ENCODE results near the gene COX7B2.

The COX7B2 gene

DNA sequence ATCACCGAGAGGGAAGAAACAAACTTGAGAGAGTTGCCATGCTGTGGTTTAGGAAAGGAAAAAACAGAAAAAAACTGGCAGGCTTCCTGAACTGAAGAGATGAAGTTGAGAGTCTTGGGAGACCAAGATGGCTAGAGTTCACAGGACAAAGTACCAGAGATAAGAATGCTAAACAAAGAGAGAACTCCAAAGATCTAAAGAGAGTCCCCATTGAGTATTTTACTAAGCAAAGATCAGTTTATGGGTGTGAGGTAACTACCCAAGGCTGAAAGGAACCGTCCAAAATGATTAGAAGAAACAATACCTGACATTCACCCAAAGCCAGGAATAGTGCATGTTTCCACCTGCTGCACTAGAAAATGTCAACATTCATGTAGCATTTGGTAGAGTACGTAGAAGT, 21.8 kb upstream of the COX7B2 start:
- H3K27ac Mint-ChIP-seq = no peak overlapping the region
- no peaks in the 10 kb centered on the region for H3K36me3 Mint-ChIP-seq
- no peak overlapping the region for H3K4me3 Mint-ChIP-seq
- CTCF ChIA-PET = interaction anchor here (1.2 kb wide), 2 partner anchors 86 to 102 kb away, joined by 3 to 5 read pairs; no protein-coding TSS in a partner anchor
- no peak for DNase-seq
- H3K9me3 Mint-ChIP-seq = no peaks in the 10 kb centered on the region
- H3K27me3 Mint-ChIP-seq = no peaks in the 10 kb centered on the region
- H3K4me1 Mint-ChIP-seq = no peaks in the 10 kb centered on the region

DNA sequence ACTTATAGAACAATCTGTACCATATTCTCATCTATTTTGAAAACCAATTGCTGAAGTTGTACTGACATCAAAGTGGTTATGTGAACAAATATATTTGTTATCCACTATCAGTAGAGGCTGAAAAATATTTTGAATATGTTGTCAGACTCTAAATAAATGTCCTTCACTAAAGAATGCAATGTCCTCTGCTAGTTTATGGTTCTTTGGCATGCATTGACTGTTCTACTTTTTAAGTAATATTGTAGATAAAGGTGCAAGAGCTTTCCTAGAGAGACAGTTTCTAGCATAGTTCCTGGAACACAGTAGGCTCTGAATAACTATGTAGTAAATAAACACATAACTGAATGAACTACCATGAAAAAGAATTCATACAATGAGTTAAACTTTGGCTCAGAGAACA, 18.2 kb upstream of the COX7B2 start:
- CTCF ChIA-PET = no interaction called here
- DNase-seq = no peak
- Mint-ChIP-seq H3K4me1 (no peaks in the 10 kb centered on the region), H3K27ac (no peak overlapping the region), H3K27me3 (no peaks in the 10 kb centered on the region), H3K9me3 (no peaks in the 10 kb centered on the region), H3K4me3 (no peak overlapping the region), H3K36me3 (no peaks in the 10 kb centered on the region)

DNA sequence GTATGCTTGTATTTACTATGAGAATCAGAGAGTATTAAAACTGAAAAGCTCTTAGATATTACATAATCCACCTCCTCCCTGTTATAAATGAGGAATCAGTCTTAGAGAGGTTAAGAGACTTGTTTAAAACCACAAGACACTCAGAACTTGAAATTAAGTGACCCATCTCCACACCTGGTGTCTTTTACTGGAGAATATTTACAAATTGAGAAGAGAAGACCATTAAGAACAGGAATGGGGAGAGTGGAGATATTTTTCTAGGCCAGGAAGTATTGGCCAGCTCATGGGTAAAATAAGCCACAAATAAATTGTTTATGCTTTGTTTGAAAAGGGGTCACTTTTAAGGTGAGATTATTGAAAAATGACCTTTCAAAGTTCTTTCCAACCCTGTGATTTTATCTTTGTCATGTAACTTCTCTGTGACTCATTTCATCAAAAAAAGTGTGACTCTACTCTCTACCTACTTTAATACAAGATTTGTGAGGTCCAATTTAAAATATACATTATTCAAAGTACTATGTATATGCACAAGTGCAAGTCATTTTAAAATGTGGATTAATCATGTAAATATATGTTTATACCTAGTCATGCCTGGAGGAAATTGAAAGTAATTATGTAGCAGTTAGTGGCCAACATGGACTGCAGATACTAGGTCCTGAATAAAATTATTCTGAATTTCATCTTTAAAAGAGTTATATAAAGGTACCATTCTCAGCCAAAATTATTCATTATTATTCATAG, 15.9 kb upstream of the COX7B2 start:
- Mint-ChIP-seq H3K27ac (no peak overlapping the region), H3K4me1 (no peaks in the 10 kb centered on the region), H3K27me3 (no peaks in the 10 kb centered on the region), H3K9me3 (no peaks in the 10 kb centered on the region), H3K36me3 (no peaks in the 10 kb centered on the region), H3K4me3 (no peak overlapping the region)
- no peak for DNase-seq
- CTCF ChIA-PET = interaction anchor here (0.7 kb wide), 1 partner anchor 9 kb away, joined by 3 read pairs; no protein-coding TSS in a partner anchor

DNA sequence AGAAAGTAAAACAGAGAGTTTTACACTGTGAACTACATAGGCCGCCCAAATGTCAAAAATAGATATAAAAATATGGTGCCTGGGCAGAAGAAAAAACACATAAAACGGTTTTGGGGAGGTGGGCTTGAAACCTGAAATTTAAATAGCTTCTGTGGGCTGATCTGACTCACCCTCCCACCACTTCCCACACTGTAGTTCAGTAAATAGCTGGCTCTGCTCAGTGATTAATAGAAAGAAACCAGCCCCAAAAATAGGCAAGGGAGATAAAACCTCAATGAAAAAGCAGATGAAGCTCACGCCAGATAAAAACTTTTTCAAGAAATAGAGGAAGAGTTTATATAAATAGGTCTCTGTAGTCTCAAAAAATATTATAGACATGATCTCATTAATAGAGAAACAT, 13.2 kb upstream of the COX7B2 start:
- CTCF ChIA-PET = interaction anchor here (1.1 kb wide), 1 partner anchor 10 kb away, joined by 3 read pairs; no protein-coding TSS in a partner anchor
- Mint-ChIP-seq H3K27ac (no peak overlapping the region), H3K4me3 (no peak overlapping the region), H3K9me3 (no peaks in the 10 kb centered on the region), H3K27me3 (no peaks in the 10 kb centered on the region), H3K36me3 (no peaks in the 10 kb centered on the region), H3K4me1 (no peaks in the 10 kb centered on the region)
- no peak for DNase-seq

DNA sequence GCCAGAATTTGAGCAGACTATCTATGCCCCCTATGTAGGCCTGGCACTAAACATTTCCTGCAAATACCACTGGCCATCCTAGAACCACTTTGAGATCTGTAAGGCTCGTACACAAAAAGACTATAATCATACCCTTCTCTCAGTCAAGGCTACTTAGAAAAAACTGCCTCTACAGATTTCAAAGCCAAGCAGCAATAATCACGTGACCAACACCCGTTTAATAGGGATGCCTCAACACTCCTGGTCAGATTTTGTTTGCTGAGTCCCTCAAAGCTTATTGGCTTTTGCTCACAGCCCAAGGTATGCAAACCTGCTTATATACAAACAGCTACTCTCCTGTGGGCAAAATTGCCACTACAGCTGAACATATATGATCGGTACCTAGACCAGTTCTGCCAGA, 897 bp downstream of the COX7B2 start:
- H3K9me3 Mint-ChIP-seq = no peaks in the 10 kb centered on the region
- H3K4me1 Mint-ChIP-seq = no peaks in the 10 kb centered on the region
- no peaks in the 10 kb centered on the region for H3K27me3 Mint-ChIP-seq
- CTCF ChIA-PET = no interaction called here
- H3K36me3 Mint-ChIP-seq = no peaks in the 10 kb centered on the region
- no peak overlapping the region for H3K4me3 Mint-ChIP-seq
- no peak overlapping the region for H3K27ac Mint-ChIP-seq
- no peak for DNase-seq

DNA sequence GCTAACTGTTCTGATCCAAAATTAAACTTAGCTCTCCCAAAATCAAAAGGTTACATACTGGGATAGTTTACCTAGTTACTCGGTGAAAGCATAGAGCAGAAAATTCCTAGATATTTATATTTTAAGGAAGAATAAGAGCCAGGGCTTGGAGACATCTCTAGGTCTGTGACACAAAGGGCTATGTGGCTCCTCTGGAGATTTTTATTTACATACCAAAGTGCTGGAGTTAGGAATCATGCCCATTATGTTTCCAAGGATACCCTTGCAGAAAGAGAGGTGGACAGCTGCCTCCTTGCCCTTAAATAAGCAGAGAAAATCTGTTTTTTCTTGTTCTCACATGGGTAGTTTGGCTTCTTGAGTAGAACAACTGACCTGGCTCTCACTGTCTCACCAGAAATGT, 9.0 kb downstream of the COX7B2 start:
- Mint-ChIP-seq H3K9me3 (no peaks in the 10 kb centered on the region), H3K27ac (no peak overlapping the region), H3K36me3 (no peaks in the 10 kb centered on the region), H3K27me3 (no peaks in the 10 kb centered on the region), H3K4me1 (no peaks in the 10 kb centered on the region), H3K4me3 (no peak overlapping the region)
- CTCF ChIA-PET = no interaction called here
- DNase-seq = no peak

DNA sequence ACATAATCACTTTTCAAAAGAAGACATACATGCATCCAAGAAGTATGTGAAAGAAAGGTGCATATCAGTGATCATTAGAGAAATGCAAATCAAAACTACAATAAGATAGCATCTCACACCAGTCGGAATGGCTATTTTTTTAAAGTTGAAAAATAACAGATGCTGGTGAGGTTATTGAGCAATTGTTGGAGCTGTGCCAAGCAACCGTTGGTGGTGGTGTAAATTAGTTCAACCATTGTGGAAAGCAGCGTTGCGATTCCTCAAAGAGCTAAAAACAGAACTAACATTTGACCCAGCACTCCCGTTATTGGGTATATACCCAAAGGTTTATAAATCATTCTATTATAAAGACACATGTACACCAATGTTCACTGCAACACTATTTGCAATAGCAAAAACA, 14.2 kb downstream of the COX7B2 start:
- no peak overlapping the region for H3K4me3 Mint-ChIP-seq
- CTCF ChIA-PET = no interaction called here
- no peaks in the 10 kb centered on the region for H3K4me1 Mint-ChIP-seq
- H3K27me3 Mint-ChIP-seq = no peaks in the 10 kb centered on the region
- H3K36me3 Mint-ChIP-seq = no peaks in the 10 kb centered on the region
- no peak for DNase-seq
- H3K9me3 Mint-ChIP-seq = no peaks in the 10 kb centered on the region
- H3K27ac Mint-ChIP-seq = no peak overlapping the region

DNA sequence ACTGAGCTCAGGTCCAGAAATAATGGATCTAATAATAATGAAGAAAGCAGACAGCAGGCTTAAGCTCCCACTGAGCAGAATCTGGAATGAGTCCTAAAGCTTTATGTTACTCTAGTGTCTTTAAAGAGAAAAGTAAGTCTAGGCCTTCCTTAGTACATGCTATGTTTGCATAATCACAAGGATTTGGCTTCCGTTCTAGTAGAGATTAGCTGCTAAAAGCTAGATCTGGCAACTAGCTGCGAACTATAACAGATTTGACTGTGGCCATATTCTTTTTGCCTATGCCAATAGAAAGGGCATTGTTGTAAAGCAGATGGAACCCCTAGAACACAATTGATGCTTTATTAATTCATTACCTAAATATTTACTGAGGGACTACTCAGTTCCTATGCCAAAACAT, 19.0 kb downstream of the COX7B2 start:
- no peak for DNase-seq
- CTCF ChIA-PET = no interaction called here
- no peaks in the 10 kb centered on the region for H3K27me3 Mint-ChIP-seq
- no peak overlapping the region for H3K4me3 Mint-ChIP-seq
- no peaks in the 10 kb centered on the region for H3K9me3 Mint-ChIP-seq
- H3K36me3 Mint-ChIP-seq = no peaks in the 10 kb centered on the region
- H3K4me1 Mint-ChIP-seq = no peaks in the 10 kb centered on the region
- no peak overlapping the region for H3K27ac Mint-ChIP-seq

DNA sequence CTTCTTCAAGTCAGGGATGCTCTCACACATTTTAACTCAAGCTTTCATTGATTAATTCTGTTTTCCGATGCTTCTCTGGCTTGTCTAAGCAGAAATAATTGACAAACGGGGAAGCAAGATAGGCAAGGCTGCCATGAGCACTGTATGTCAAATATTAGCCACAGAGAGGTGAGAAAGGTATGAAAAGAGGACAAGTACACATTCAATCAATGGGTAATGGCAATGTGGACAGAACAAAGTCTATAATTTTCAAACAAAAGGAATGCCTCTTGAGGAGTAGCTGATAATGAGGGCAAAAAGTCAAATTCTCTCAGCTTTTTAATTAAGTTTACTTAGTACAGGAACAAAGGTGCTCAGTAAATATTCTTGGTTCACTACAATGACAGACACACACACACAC, 19.6 kb downstream of the COX7B2 start:
- Mint-ChIP-seq H3K4me3 (no peak overlapping the region), H3K4me1 (no peaks in the 10 kb centered on the region), H3K36me3 (no peaks in the 10 kb centered on the region), H3K9me3 (no peaks in the 10 kb centered on the region), H3K27me3 (no peaks in the 10 kb centered on the region), H3K27ac (no peak overlapping the region)
- DNase-seq = no peak
- CTCF ChIA-PET = no interaction called here

DNA sequence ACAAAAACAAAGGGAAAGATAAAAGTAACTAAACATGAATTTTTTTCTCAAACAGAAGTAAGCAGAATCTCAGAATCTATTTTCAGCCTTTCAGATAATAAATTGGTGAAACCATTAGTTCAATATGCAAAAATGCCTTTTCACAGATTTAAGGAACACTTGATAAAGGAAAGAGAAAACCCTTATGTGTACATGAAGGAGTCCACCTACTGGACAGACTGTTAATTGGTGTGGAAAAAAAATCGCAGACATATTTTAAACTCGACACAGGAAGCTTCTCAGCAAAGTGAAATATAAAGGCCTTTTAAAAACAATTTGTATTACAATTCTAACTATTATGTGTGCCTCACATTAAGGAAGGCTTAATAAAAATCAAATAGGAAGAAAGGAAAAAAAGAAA, 22.3 kb downstream of the COX7B2 start:
- Mint-ChIP-seq H3K36me3 (no peaks in the 10 kb centered on the region), H3K27ac (no peak overlapping the region), H3K9me3 (no peaks in the 10 kb centered on the region), H3K4me1 (no peaks in the 10 kb centered on the region), H3K27me3 (no peaks in the 10 kb centered on the region), H3K4me3 (no peak overlapping the region)
- CTCF ChIA-PET = no interaction called here
- no peak for DNase-seq

DNA sequence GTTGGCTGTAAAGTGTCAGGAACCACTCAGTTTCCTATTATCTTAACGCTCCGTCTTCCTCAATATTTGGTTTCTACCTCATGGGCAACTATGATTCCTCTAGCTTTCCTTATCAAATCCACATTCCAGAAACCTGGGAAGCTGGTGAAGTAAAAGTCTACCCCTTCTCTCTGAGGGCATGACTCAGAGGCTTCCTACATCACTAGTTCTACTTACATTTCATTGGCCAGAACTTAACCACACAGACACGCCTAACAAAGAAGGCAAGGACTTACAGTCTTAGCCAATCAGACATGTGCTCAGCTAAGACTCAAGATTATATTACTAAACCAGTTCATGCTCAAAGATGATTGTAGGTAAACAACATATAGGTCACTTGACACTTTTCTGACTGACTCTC, 30.4 kb downstream of the COX7B2 start:
- no peaks in the 10 kb centered on the region for H3K36me3 Mint-ChIP-seq
- H3K27ac Mint-ChIP-seq = no peak overlapping the region
- no peaks in the 10 kb centered on the region for H3K9me3 Mint-ChIP-seq
- H3K27me3 Mint-ChIP-seq = no peaks in the 10 kb centered on the region
- no peaks in the 10 kb centered on the region for H3K4me1 Mint-ChIP-seq
- CTCF ChIA-PET = no interaction called here
- H3K4me3 Mint-ChIP-seq = no peak overlapping the region
- no peak for DNase-seq

DNA sequence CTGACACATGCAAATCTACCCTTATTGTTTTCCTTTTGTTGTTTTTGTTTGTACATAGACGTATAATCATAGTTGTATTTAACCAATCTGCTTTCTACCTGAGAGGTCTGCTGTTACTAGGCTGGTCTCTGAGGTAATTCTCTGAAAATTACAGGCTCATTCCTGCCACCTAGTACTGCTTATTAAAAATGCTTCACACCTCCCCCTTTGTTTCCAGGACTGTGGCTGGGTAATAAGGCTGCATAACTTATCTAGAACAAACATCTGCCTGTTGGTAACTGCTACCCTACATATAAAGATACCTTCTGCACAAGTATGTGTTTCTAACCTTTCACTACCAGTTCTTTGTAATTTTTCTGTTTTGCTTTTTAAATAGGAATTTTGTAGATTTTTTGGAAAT, 34.2 kb downstream of the COX7B2 start:
- CTCF ChIA-PET = no interaction called here
- H3K36me3 Mint-ChIP-seq = no peaks in the 10 kb centered on the region
- H3K4me3 Mint-ChIP-seq = no peak overlapping the region
- H3K27me3 Mint-ChIP-seq = no peaks in the 10 kb centered on the region
- H3K9me3 Mint-ChIP-seq = no peaks in the 10 kb centered on the region
- no peak for DNase-seq
- no peak overlapping the region for H3K27ac Mint-ChIP-seq
- no peaks in the 10 kb centered on the region for H3K4me1 Mint-ChIP-seq

DNA sequence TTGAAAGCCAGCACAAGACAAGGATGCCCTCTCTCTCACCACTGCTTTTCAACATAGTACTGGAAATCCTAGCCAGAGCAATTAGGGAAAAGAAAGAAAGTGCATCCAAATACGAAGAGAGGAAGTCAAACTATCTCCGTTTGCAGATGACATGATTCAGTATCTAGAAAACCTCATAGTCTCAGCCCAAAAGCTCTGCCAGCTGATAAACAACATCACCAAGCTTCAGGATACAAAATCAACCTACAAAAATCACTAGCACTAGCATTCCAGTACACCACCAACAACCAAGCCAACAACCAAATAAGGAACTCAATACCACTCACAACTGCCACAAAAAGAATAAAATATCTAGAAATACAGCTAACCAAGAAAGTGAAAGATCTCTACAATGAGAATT, 38.6 kb downstream of the COX7B2 start:
- CTCF ChIA-PET = no interaction called here
- no peaks in the 10 kb centered on the region for H3K4me1 Mint-ChIP-seq
- H3K9me3 Mint-ChIP-seq = no peaks in the 10 kb centered on the region
- no peak overlapping the region for H3K27ac Mint-ChIP-seq
- H3K4me3 Mint-ChIP-seq = no peak overlapping the region
- H3K27me3 Mint-ChIP-seq = no peaks in the 10 kb centered on the region
- no peaks in the 10 kb centered on the region for H3K36me3 Mint-ChIP-seq
- DNase-seq = no peak

DNA sequence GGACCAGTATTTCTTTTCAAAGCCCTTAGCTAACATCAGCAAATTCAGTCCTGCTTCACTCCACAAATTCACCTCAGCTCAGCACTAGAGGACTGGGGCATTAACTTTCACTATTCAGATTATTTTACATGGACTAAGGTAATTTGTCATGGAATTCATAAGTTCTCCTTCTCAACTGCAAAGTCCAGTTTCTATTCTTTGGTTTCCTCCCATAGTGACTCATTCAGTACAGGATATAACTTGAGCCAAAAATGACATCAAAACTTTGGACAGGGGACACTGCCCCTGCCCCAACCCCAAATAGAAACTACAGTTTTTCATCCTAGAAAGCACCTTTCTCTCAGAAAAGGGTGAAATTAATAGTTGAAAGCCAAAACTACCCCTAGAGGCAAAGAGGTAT, 52.7 kb downstream of the COX7B2 start:
- no peak overlapping the region for H3K4me3 Mint-ChIP-seq
- no peaks in the 10 kb centered on the region for H3K36me3 Mint-ChIP-seq
- no peaks in the 10 kb centered on the region for H3K27me3 Mint-ChIP-seq
- H3K27ac Mint-ChIP-seq = no peak overlapping the region
- no peak for DNase-seq
- CTCF ChIA-PET = no interaction called here
- H3K4me1 Mint-ChIP-seq = no peaks in the 10 kb centered on the region
- no peaks in the 10 kb centered on the region for H3K9me3 Mint-ChIP-seq

DNA sequence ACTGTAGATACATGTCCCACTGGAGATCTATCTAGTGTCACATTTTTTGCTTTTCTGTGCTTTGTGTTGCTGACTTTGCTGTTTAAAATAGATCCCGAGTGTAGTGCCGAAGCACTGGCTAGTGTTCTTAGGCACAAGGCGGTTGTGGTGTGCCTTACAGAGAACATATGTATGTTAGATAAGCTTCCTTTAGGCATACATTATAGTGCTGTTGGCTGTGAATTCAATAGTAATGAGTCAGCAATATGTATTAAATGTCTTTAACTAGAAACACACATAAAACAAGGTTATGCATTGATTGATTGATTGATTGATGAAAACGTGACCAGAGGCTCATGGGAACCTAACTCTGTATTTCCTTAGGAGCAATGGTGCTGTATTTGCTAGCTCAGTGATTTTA, 56.2 kb downstream of the COX7B2 start:
- Mint-ChIP-seq H3K4me3 (no peak overlapping the region), H3K9me3 (no peaks in the 10 kb centered on the region), H3K36me3 (no peaks in the 10 kb centered on the region), H3K4me1 (no peaks in the 10 kb centered on the region), H3K27ac (no peak overlapping the region), H3K27me3 (no peaks in the 10 kb centered on the region)
- DNase-seq = no peak
- CTCF ChIA-PET = interaction anchor here (0.6 to 1.1 kb wide), 2 partner anchors 8 to 268 kb away, joined by 3 read pairs; no protein-coding TSS in a partner anchor

DNA sequence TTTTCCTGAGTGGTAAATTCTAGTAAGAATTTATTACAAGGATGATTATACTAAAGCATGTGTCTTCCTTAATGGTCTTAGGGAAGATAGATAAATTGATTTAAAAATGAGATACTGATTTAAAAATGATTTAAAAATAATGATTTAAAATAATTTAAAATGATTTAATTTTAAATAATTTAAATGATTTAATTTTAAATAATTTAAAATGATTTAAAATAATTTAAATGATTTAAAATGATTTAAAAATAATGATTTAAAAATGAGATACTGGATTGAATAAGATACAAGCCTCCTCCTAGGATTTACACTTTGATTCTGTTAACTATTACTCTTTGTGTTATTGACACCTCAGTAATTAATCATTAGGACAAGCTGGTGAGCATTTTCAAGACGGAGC, 59.0 kb downstream of the COX7B2 start:
- Mint-ChIP-seq H3K27me3 (no peaks in the 10 kb centered on the region), H3K36me3 (no peaks in the 10 kb centered on the region), H3K4me3 (no peak overlapping the region), H3K27ac (no peak overlapping the region), H3K9me3 (no peaks in the 10 kb centered on the region), H3K4me1 (no peaks in the 10 kb centered on the region)
- CTCF ChIA-PET = no interaction called here
- DNase-seq = no peak

All from activated naive CD4-positive, alpha-beta T cell treated with anti-CD3 and anti-CD28 coated beads, Interleukin-2, amount 10 ng/mL, durations not matched to agents 7 days and 5 days (primary cell).